DOHH2 (cell line): Measurements from ENCODE around the gene RRBP1.

Source experiments
- CTCF ChIP-seq: fragments of 200-600 bp; sonication (generic); IDR thresholded peaks from one replicate; pipeline ENCODE4 v1.5.1; 2014; ENCODE audit warnings: antibody characterized with exemption, mild to moderate bottlenecking, low read depth, low read length; ENCODE audit not compliant: poor library complexity, severe bottlenecking
- EZH2phosphoT487 ChIP-seq: fragments of 200-600 bp; sonication (generic); IDR thresholded peaks from 2 replicates; pipeline ENCODE4 v1.6.1; 2017; ENCODE audit warnings: borderline replicate concordance, mild to moderate bottlenecking, antibody characterized with exemption, low read length, moderate library complexity, mixed read lengths

GRCh38 chr20:17586250-17586649, 95.8 kb downstream of the RRBP1 start:
- no peak for TF ChIP-seq CTCF
- TF ChIP-seq EZH2phosphoT487: no peak
